Suprapubic skin (tissue), 3 donors: ENCODE measurements around the gene LRBA.

ENCODE experiments used
- CTCF ChIP-seq, 2 donors: fragments of 200-600 bp in 1 of 2; fragments of 450-650 bp in 1 of 2; sonication (generic) in 1 of 2; IDR thresholded peaks; one replicate each; pipeline ENCODE4 v1.5.1; 2016 to 2019; ENCODE audit warnings: antibody characterized with exemption in 2 of 2, mild to moderate bottlenecking in 1 of 2, moderate library complexity in 1 of 2
- POLR2AphosphoS5 ChIP-seq, 3 donors: sonication (generic); formaldehyde crosslinking; IDR thresholded peaks; one replicate each; pipeline ENCODE4 v1.6.1; 2017; ENCODE audit warnings: antibody characterized with exemption in 3 of 3

- no peak for TF ChIP-seq CTCF (IDR thresholded peaks at IDR 0.05)
- TF ChIP-seq POLR2AphosphoS5 (IDR thresholded peaks at IDR 0.05) = no peak
Observed at GRCh38 chr4:150889306-150889705, 125.8 kb downstream of the LRBA start.
